NB4 (cell line): Measurements from ENCODE around the gene EIF4G3.
"Not testable (repeated sequence)": the region's sequence is repeated elsewhere in the genome, so short reads cannot be mapped to it uniquely, and the experiment has no call there.

Experiments used
- DNase-seq: peaks from one replicate; pipeline ENCODE4 v3.0.0; 2010; ENCODE audit warnings: low read depth
- H3K4me3 ChIP-seq: one replicate; pipeline ENCODE4 v1.5.1; 2011; ENCODE audit warnings: mild to moderate bottlenecking, low read depth, low read length, moderate library complexity
- CTCF ChIP-seq: IDR thresholded peaks from one replicate; pipeline ENCODE4 v1.5.1; 2012; ENCODE audit warnings: low read depth, low read length
- MAX ChIP-seq: IDR thresholded peaks from 2 replicates; pipeline ENCODE4 v1.6.1; 2011; ENCODE audit warnings: low read depth, low read length
- MYC ChIP-seq: IDR thresholded peaks from 2 replicates; pipeline ENCODE4 v1.6.1; 2011; ENCODE audit warnings: low read depth, low read length
- POLR2A ChIP-seq: IDR thresholded peaks from 2 replicates; pipeline ENCODE4 v1.6.1; 2011; ENCODE audit warnings: mild to moderate bottlenecking; ENCODE audit not compliant: insufficient read length; ENCODE audit errors: extremely low read depth

The EIF4G3 gene

GRCh38 chr1:21189421-21189820, 12.7 kb upstream of the EIF4G3 start:
- TF ChIP-seq POLR2A: no peak
- no peak for TF ChIP-seq CTCF
- TF ChIP-seq MAX: no peak
- no peak for TF ChIP-seq MYC
- DNase-seq: no peak
- H3K4me3 ChIP-seq: no peak overlapping the region

- H3K4me3 ChIP-seq: no peak overlapping the region
- DNase-seq: no peak
- TF ChIP-seq CTCF (no peak), MYC (no peak), MAX (no peak), POLR2A (no peak)
Measured at GRCh38 chr1:21188235-21188634, 11.5 kb upstream of the EIF4G3 start.

- TF ChIP-seq MYC: no peak
- no peak for TF ChIP-seq POLR2A
- no peak for TF ChIP-seq CTCF
- no peak for TF ChIP-seq MAX
- H3K4me3 ChIP-seq: no peak overlapping the region
- DNase-seq: no peak
Measured at GRCh38 chr1:21185221-21185731, 8.6 kb upstream of the EIF4G3 start.

GRCh38 chr1:21184276-21184675, 7.6 kb upstream of the EIF4G3 start:
- TF ChIP-seq MAX (no peak), POLR2A (no peak), CTCF (no peak), MYC (no peak)
- H3K4me3 ChIP-seq: no peak overlapping the region
- peak; percentile 19 for DNase-seq

- TF ChIP-seq MAX (no peak), POLR2A (no peak), CTCF (no peak), MYC (no peak)
- H3K4me3 ChIP-seq: no peak overlapping the region
- DNase-seq: no peak
Measured at GRCh38 chr1:21182181-21182731, 5.6 kb upstream of the EIF4G3 start.

- not testable (repeated sequence) for H3K4me3 ChIP-seq, DNase-seq
Measured at GRCh38 chr1:21178271-21178670, 1.6 kb upstream of the EIF4G3 start.
